K562 (cell line): ENCODE data around the gene POP5. TPM values are rescaled to one million over a fixed set of nuclear protein-coding genes. Genes with fewer than 3 reads are reported as not detected.
A peak's percentile ranks its signal among the peaks of the same experiment; 100 is the strongest.

Source experiments
- CBX8 ChIP-seq: fragments of 200-600 bp; sonication (generic); IDR thresholded peaks from 2 replicates; pipeline ENCODE4 v1.6.1; 2012; ENCODE audit warnings: borderline replicate concordance, mixed run types, low read depth, mild to moderate bottlenecking, moderate library complexity, mixed read lengths, low read length, control low read depth, inconsistent platforms; ENCODE audit not compliant: poor library complexity, severe bottlenecking; ENCODE audit errors: extremely low read depth
- CTBP1 ChIP-seq: fragments of 450-650 bp; IDR thresholded peaks from 2 replicates; pipeline ENCODE4 v1.6.1; 2016; ENCODE audit warnings: borderline replicate concordance
- HNRNPUL1 ChIP-seq: fragments of 200-400 bp; formaldehyde crosslinking; IDR thresholded peaks from 2 replicates; pipeline ENCODE4 v1.6.1; 2017; ENCODE audit warnings: low read length
- MYBL2 ChIP-seq, 2 experiments: fragments of 450-650 bp in 1 of 2; sonication (generic) in 1 of 2; formaldehyde crosslinking in 1 of 2; IDR thresholded peaks; 2 replicates each; pipeline versions ENCODE4 v1.6.1 to v1.8.1; 2017 to 2022; ENCODE audit warnings: borderline replicate concordance in 1 of 2, inconsistent platforms in 1 of 2, low read depth in 1 of 2, mild to moderate bottlenecking in 1 of 2, missing genetic modification reagents in 1 of 2, moderate library complexity in 1 of 2
- NONO ChIP-seq, 2 experiments: fragments of 200-400 bp in 1 of 2; fragments of 450-650 bp in 1 of 2; formaldehyde crosslinking in 1 of 2; IDR thresholded peaks; 2 replicates each; pipeline ENCODE4 v1.6.1; 2017; ENCODE audit warnings: low read depth in 2 of 2, mild to moderate bottlenecking in 2 of 2, moderate library complexity in 2 of 2, low read length in 1 of 2
- NRF1 ChIP-seq, 2 experiments: fragments of 450-650 bp; IDR thresholded peaks in 1 of 2; conservative IDR thresholded peaks in 1 of 2; 2 replicates each; pipeline ENCODE4 v1.6.1; 2014; ENCODE audit warnings: mild to moderate bottlenecking in 2 of 2
- POLR3A ChIP-seq: IDR thresholded peaks from 2 replicates; pipeline ENCODE4 v1.6.1; 2011; ENCODE audit warnings: borderline replicate concordance, mild to moderate bottlenecking, moderate library complexity; ENCODE audit not compliant: insufficient read length, insufficient read depth; ENCODE audit errors: extremely low read depth
- PURB ChIP-seq: sonication (generic); formaldehyde crosslinking; IDR thresholded peaks from 2 replicates; pipeline ENCODE4 v1.9.0; 2021; ENCODE audit warnings: low read depth, mild to moderate bottlenecking, missing genetic modification reagents
- PYGO2 ChIP-seq: fragments of 450-650 bp; IDR thresholded peaks from 2 replicates; pipeline ENCODE4 v1.6.1; 2016; ENCODE audit warnings: mild to moderate bottlenecking, missing genetic modification characterization, moderate library complexity, missing compliant biosample characterization
- RCOR1 ChIP-seq, 2 experiments: IDR thresholded peaks; 2 replicates each; pipeline ENCODE4 v1.6.1; 2012; ENCODE audit warnings: low read depth in 2 of 2, low read length in 2 of 2, borderline replicate concordance in 1 of 2, improper control_type of control experiment in 1 of 2
- TAF9B ChIP-seq: fragments of 450-650 bp; IDR thresholded peaks from 2 replicates; pipeline ENCODE4 v1.6.1; 2018; ENCODE audit warnings: mild to moderate bottlenecking; ENCODE audit not compliant: partially characterized antibody
- TSC22D4 ChIP-seq: fragments of 450-650 bp; IDR thresholded peaks from 2 replicates; pipeline ENCODE4 v1.6.1; 2016; ENCODE audit warnings: missing genetic modification characterization, missing biosample characterization, control low read depth
- ZBTB40 ChIP-seq, 2 experiments: fragments of 450-650 bp in 1 of 2; sonication (generic) in 1 of 2; formaldehyde crosslinking in 1 of 2; IDR thresholded peaks; 2 replicates each; pipeline versions ENCODE4 v1.7.1 to v1.9.0; 2016 to 2022; ENCODE audit warnings: inconsistent platforms in 1 of 2, mild to moderate bottlenecking in 1 of 2, missing genetic modification reagents in 1 of 2
- ZFP1 ChIP-seq: fragments of 450-650 bp; formaldehyde crosslinking; IDR thresholded peaks from 2 replicates; pipeline ENCODE4 v1.4.0; 2020; ENCODE audit warnings: mild to moderate bottlenecking, mixed read lengths
- ZNF23 ChIP-seq: fragments of 250-450 bp; sonication (Bioruptor Pico); IDR thresholded peaks from 2 replicates; pipeline ENCODE4 v1.4.0; 2020; ENCODE audit warnings: mild to moderate bottlenecking
- ZNF311 ChIP-seq: fragments of 250-450 bp; sonication (Bioruptor Pico); IDR thresholded peaks from 2 replicates; pipeline ENCODE4 v1.4.0; 2020; ENCODE audit warnings: mild to moderate bottlenecking, moderate library complexity
- ZNF780A ChIP-seq: fragments of 250-450 bp; sonication (Bioruptor Pico); IDR thresholded peaks from 2 replicates; pipeline ENCODE4 v1.5.0; 2021; ENCODE audit warnings: mild to moderate bottlenecking
- ZZZ3 ChIP-seq: fragments of 450-650 bp; IDR thresholded peaks from 2 replicates; pipeline ENCODE4 v1.6.1; 2016; ENCODE audit warnings: antibody characterized with exemption, mild to moderate bottlenecking, moderate library complexity
- polyA plus RNA-seq, 8 experiments: library from polyadenylated mRNA; depleted of rRNA in 4 of 8; stranded (reverse) in 5 of 8; unstranded in 3 of 8; fragments of >200 nt; fragmentation: Nextera tagmentation in 2 of 8; fragmentation: Illumina TruSeq in 1 of 8; extraction: Ambion mirVana in 2 of 8; extraction: Trizol in 1 of 8; gene quantifications; 2 replicates each; pipeline versions ENCODE4 v1.2.1 to v1.2.3, GENCODE V29; 2011 to 2014; ENCODE audit warnings: inconsistent platforms in 1 of 8, missing spikeins in 1 of 8
- total RNA-seq, 7 experiments: library from RNA; depleted of rRNA in 6 of 7; stranded (reverse); fragments of >200 nt in 6 of 7; fragmentation: Illumina TruSeq in 2 of 7; extraction: Trizol in 2 of 7; gene quantifications; 2 replicates each; pipeline versions ENCODE4 v1.2.1 to v1.2.3, GENCODE V29; 2011 to 2021; ENCODE audit warnings: low replicate concordance in 1 of 7

POP5 gene
- total and polyA plus RNA-seq, 9 of the 15 experiments (the other 6 are each of a cell fraction or from before 2014, with no cell fraction given) = 57.5 to 253 (median 73.8) TPM

GRCh38 chr12:120625557-120626419 lies 44.6 kb upstream of the POP5 start (continued):
- TF ChIP-seq MYBL2 (IDR thresholded peaks at IDR 0.05; ENCODE audit: low read depth) (no peak), MYBL2 (CRISPR knock-in tag; IDR thresholded peaks at IDR 0.05; ENCODE audit: borderline replicate concordance) (no peak), TSC22D4 (tag) (no peak), CTBP1 (no peak), TAF9B (no peak), PURB (CRISPR knock-in tag) (no peak), NONO (IDR thresholded peaks at IDR 0.05; ENCODE audit: low read depth in 2 of 2, low read length in 1 of 2) (no peak), RCOR1 (IDR thresholded peaks at IDR 0.05; ENCODE audit: borderline replicate concordance in 1 of 2, low read depth in 2 of 2, low read length in 2 of 2) (peak; percentile 29 to 76; a peak in 2 of 4 replicates), ZZZ3 (no peak), ZNF780A (CRISPR knock-in tag) (no peak), PYGO2 (tag) (no peak), ZNF23 (CRISPR knock-in tag) (no peak), NRF1 (conservative IDR thresholded peaks at IDR 0.05 in 1 of 2, IDR thresholded peaks at IDR 0.05 in 1 of 2) (peak; percentile 98), ZNF311 (CRISPR knock-in tag) (no peak), ZBTB40 (IDR thresholded peaks at IDR 0.05) (no peak), ZBTB40 (CRISPR knock-in tag; IDR thresholded peaks at IDR 0.05) (no peak), POLR3A (no peak), HNRNPUL1 (no peak), CBX8 (no peak), ZFP1 (CRISPR knock-in tag) (no peak)
